Measurements from ENCODE around the gene RRAD. TPM values are rescaled to one million over a fixed set of nuclear protein-coding genes. Genes with fewer than 3 reads are reported as not detected.
"Not testable (repeated sequence)": the region's sequence is repeated elsewhere in the genome, so short reads cannot be mapped to it uniquely, and the experiment has no call there.

RRAD gene
- total RNA-seq, 2 donors from 2014 or later, result 173 to 266 TPM

DNA sequence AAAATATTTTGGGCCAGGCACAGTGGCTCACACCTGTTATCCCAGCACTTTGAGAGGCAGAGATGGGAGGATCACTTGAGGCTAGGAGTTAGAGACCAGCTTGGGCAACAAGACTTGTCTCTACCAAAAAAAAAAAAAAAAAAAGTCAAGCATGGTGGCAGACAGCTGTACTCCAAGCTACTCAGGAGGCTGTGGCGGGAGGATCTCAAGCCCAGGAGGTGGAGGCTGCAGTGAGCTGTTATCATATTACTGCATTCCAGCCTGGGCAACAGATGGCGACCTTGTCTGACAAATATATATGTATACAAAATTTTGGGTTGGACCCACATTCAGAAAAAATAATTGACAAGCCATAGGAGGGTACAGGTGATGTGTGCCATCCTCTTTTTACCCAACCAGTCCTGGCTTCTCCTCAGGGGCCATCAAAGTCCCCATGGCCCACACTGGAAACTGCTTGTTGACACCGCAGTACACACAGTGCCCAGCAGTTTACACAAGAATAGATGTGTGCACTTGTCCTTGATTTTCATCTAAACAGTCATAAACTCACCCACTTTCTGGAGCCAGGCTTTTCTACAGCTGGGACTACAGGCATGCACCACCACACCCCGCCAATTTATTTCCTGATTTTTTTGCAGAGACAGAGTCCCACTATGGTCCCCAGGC lies 11.7 kb upstream of the RRAD start:
- H3K4me1 ChIP-seq, result peaks cover 0 to 40% of the 10 kb centered on the region in 2 donors
- H3K9me3 ChIP-seq, result no peaks in the 10 kb centered on the region
- peaks cover 38% of the 10 kb centered on the region for H3K36me3 ChIP-seq
- DNase-seq (ENCODE audit: low spot score), result no peak
- H3K4me3 ChIP-seq, result peak overlapping the region in 1 of 2 donors; percentile 89
- H3K27me3 ChIP-seq, result no peaks in the 10 kb centered on the region
- H3K27ac ChIP-seq, result peak overlapping the region; percentile 92 to 97
- TF ChIP-seq, protein P1, sequence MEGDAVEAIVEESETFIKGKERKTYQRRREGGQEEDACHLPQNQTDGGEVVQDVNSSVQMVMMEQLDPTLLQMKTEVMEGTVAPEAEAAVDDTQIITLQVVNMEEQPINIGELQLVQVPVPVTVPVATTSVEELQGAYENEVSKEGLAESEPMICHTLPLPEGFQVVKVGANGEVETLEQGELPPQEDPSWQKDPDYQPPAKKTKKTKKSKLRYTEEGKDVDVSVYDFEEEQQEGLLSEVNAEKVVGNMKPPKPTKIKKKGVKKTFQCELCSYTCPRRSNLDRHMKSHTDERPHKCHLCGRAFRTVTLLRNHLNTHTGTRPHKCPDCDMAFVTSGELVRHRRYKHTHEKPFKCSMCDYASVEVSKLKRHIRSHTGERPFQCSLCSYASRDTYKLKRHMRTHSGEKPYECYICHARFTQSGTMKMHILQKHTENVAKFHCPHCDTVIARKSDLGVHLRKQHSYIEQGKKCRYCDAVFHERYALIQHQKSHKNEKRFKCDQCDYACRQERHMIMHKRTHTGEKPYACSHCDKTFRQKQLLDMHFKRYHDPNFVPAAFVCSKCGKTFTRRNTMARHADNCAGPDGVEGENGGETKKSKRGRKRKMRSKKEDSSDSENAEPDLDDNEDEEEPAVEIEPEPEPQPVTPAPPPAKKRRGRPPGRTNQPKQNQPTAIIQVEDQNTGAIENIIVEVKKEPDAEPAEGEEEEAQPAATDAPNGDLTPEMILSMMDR (IDR thresholded peaks at IDR 0.05), result no peak

DNA sequence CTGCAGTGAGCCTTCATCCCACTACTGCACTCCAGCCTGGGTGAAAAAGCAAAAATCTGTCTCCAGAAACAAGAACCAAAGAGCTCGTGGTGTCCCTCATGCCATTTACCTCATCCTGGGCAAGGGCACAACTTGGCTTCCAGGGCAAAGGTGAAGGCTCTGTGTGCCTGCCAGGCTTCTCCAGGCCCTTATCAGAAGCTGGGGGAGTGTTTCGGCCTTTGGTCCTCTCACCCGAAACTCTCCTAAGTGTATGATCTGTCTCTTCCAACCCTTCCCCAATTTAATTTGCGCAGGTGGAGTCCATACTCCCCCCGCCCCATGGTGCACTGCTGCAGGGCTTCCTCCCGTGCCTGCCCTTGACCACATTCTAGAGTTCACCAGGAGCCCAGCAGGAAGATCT lies 11.1 kb upstream of the RRAD start:
- Histone ChIP-seq H3K27ac (peak overlapping the region; percentile 92 to 97), H3K36me3 (peaks cover 33% of the 10 kb centered on the region), H3K9me3 (no peaks in the 10 kb centered on the region), H3K4me1 (peaks cover 0 to 40% of the 10 kb centered on the region in 2 donors), H3K4me3 (peak overlapping the region; percentile 89 to 94), H3K27me3 (no peaks in the 10 kb centered on the region)
- TF ChIP-seq, protein P1 (IDR thresholded peaks at IDR 0.05), result no peak
- no peak for DNase-seq (ENCODE audit: low spot score)

DNA sequence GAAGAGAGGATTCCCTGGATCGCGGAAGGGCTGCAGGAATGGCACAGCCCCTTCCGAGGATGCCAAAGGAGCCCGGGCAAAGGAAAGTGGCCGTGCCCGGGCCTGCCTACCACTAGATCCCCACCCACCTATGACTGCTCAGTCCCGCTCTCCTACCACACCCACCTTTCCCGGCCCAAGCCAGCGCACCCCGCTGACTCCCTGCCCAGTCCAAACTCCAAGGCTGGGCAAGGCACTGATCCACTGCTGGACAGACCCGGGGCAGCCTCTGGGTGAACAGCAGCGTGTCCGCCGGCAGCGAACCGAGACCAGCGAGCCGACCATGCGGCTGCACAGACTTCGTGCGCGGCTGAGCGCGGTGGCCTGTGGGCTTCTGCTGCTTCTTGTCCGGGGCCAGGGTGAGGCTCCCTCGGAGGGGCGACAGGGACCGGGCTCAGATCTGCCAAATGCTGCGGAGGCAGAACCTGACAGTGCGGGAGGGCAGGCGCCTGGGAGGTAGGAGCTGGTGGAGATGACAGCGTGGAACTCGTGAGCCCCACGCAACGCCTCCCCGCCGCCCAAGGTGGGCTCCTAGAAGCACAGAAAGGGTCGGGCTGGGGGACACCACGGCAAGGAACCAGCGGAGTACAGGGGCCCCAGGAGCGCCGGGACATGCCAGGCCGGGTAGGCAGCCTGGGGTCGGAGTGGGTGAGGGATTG lies 10.1 kb upstream of the RRAD start, which contains the start of gene CES2:
TSS of gene CES2 (plus strand) at position 203 of the 698 bp plus-strand sequence. CDS start at position 323, 120 bp downstream.
- DNase-seq (ENCODE audit: low spot score), result no peak
- H3K27ac ChIP-seq, result peak within 1 kb of the TSS; percentile 92 to 97
- TF ChIP-seq, protein P1 (IDR thresholded peaks at IDR 0.05), result no peak
- H3K4me1 ChIP-seq, result peaks cover 0 to 44% of the 10 kb centered on the region in 2 donors
- H3K27me3 ChIP-seq, result no peaks in the 10 kb centered on the region
- H3K9me3 ChIP-seq, result no peaks in the 10 kb centered on the region
- H3K36me3 ChIP-seq, result peaks cover 23% of the 10 kb centered on the region
- H3K4me3 ChIP-seq, result peak within 1 kb of the TSS; percentile 89 to 94

DNA sequence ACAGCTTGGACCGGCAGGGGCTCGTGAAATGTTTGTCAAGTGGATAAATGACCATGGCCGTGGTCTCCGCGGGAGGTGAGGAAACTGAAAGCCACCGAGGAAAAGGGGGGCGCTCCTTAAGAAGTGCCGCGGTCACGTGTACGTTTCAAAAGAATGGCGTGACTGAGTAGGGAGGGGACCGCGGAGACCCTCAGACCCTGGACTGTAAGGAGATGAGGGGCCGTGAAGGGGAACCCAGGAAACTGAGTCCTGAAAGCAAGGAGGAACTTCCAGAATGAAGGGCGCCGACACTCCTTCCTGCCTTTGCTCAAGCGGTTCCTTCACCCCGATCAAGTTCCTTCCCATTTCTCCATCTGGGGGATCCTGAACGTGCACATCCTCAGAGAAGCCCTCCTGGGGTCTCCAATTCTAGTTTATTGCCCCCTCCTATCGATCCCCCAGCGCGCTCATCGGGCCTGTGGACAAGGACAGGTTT lies 9.5 kb upstream of the RRAD start:
- H3K4me1 ChIP-seq, result peaks cover 0 to 50% of the 10 kb centered on the region in 2 donors
- not testable (repeated sequence) for H3K27me3 ChIP-seq; H3K9me3 ChIP-seq; DNase-seq (ENCODE audit: low spot score)
- H3K36me3 ChIP-seq, result peaks cover 17% of the 10 kb centered on the region
- H3K4me3 ChIP-seq, result peak overlapping the region; percentile 89 to 94
- peak overlapping the region; percentile 92 to 97 for H3K27ac ChIP-seq

DNA sequence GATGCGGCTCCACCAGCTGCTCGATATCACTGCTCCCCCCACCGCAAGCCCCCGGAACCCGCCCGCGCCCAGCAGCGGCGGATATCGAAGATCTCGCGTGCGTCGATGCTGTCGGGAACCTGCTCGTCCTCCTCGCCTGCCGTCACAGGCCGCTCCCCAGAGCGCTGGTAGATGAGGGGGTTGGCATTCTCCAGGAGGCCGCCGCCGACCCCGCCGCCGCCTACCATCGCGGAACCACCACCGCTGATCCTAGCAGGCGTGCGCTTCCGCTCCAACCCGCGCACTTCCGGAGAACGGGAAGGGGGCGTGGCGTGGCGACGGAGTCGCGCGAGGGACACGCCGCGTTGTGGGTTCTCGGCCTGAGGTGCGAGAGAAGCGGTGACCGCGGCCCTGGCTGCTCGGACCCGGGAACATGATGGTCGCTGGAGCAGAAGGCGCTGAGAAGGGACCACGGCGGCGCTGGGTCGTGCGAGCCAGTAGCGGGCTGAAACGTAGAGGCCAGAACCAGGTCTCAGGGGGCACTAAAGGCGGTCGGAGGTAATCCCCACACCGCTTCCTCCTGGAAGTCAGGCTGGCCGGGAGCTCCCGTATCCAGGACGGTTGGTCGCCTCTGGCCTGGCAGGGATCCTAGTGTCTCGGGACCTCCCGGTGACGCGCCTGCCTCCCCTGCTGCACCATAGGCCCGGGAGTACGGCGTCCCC lies 9.0 kb upstream of the RRAD start, which contains the start of gene CIAO2B:
TSS of gene CIAO2B (minus strand) at position 265 of the 701 bp plus-strand sequence. CDS start at position 227, 38 bp downstream.
- H3K27me3 ChIP-seq, result no peaks in the 10 kb centered on the region
- H3K4me3 ChIP-seq, result peak within 1 kb of the TSS; percentile 89 to 94
- TF ChIP-seq, protein P1 (IDR thresholded peaks at IDR 0.05), result no peak
- H3K27ac ChIP-seq, result peak within 1 kb of the TSS; percentile 92 to 97
- peak; percentile 92 for DNase-seq (ENCODE audit: low spot score)
- peaks cover 11% of the 10 kb centered on the region for H3K36me3 ChIP-seq
- peaks cover 0 to 50% of the 10 kb centered on the region in 2 donors for H3K4me1 ChIP-seq
- no peaks in the 10 kb centered on the region for H3K9me3 ChIP-seq
